Glomerular visceral epithelial cell (primary cell): ENCODE measurements around the gene ZNF423.

Source experiments
- DNase-seq: peaks from one replicate; pipeline ENCODE4 v3.0.0-alpha.2; 2016; ENCODE audit errors: extremely low spot score

ZNF423 gene

DNA sequence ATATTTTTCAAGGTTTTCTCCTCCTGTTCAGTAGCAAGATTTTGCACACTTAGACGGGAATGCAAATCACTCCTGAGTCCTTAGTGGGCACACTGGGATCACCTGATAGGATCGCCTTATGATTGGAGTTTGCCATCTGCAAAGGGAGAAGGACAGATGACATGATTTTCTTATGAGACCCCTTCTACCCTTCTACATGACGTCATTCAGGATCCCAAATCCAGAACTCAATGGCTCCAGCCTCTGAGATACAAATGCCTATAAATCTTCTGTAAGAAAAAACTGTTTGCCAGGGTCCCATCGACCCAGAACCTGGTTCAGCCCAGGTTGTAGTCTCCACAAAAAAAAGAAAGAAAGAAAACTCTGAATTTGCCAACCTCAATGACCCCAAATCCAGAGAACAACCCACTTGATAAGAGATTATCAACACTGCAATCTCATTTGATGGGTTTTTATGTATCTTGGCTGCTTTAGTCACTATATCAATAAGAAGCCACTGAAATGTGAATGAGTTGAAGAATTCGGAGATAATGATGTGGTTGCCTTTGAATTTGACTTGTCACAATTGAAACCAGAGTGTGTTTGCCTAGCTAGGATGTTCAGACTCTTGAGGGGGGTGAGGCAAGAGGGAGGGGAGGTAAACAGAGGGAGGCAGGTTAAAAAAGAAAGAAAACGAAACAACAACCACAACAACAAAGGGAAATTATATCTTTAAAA is 6.7 kb downstream of the ZNF423 start:
- no peak for DNase-seq

DNA sequence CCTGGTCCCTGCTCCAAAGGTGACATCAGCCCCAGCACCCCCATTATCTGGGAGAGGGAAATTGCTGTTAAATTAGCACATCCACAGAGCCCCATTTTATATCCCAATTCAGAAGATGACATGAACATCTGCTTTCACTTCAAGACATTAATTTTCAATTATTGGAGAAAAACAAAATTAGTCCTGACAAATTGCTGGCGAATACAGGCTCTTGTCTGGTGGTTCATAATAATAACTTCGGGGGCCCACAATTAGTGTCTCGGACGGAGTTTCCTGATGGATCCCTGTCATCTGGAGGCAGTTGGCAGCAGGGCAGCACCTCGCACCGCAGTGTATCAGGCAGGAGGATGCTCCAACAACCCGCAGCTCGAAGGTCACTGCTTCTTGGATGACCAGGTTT is 7.4 kb downstream of the ZNF423 start:
- DNase-seq = no peak

DNA sequence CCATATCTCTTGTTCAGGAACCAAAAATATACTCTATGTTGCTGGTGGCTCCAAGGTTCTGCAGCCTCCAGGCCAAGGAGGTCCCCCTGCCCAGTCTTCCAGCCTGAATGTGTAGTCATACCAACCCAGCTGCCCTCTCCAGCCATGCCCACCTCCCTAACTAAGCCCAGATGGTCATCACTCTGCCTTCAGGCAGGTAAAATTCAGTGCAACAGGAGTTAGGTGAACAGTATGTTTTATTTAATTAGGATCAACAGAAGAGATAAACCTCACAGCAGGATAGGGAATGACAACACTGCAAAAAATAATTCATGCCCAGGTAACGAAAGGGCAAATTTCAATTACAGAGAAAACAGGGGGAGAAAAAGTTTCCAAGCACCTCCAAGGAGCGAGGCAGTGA is 9.1 kb downstream of the ZNF423 start:
- DNase-seq = no peak

DNA sequence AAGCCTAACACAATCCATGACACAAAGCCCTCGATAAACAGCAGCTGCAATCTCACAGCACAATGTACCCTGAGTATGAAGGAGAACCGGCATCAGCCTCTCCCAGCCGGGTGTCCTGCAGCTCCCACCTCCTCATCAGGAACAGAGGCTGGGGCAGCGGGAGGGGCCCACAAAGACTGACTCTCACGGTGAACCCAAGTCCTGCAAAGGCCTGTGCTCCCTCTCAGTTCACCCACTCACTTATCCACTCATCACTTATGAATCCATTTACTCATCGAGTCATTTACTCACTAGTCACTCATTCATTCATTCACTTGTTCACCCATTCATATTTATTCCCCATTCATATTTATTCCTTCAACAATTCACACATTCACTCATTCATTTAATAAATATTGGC is 11.6 kb downstream of the ZNF423 start:
- no peak for DNase-seq

DNA sequence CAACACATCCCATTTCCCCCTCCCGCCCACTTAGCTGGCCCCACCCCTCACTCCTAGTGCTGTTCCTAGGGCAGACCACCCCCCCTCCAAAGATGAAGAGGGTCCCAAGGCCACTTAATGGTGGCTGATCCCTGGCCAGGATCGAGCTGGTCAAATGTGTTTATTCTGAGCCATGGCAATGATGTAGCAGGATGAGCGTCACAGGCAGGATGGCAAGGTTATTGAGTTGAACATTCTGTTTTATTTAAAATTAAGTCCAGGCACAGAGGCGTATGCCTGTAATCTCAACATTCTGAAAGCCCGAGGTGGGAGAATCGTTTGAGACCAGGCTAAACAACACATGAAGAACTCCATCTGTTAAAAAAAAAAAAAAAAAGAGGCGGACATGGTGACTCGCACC is 12.2 kb downstream of the ZNF423 start:
- DNase-seq = no peak

DNA sequence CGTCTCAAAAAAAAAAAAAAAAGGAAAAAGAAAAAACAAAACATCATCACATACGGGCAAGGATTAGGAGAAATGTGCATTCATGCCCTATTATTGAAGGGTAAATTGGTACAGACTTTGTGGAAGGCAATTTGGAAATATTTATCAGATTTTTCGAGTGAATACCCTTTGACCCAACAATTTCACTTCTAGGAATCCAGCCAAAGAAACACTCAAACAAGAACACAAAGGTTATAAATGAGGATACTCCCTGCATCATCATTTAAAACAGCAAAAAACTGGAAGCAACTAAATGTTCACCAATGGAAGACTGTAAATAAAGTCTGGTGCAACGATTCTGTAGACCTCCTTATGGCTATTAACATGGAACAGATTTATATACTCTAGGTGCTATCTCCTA is 12.9 kb downstream of the ZNF423 start:
- DNase-seq = no peak

DNA sequence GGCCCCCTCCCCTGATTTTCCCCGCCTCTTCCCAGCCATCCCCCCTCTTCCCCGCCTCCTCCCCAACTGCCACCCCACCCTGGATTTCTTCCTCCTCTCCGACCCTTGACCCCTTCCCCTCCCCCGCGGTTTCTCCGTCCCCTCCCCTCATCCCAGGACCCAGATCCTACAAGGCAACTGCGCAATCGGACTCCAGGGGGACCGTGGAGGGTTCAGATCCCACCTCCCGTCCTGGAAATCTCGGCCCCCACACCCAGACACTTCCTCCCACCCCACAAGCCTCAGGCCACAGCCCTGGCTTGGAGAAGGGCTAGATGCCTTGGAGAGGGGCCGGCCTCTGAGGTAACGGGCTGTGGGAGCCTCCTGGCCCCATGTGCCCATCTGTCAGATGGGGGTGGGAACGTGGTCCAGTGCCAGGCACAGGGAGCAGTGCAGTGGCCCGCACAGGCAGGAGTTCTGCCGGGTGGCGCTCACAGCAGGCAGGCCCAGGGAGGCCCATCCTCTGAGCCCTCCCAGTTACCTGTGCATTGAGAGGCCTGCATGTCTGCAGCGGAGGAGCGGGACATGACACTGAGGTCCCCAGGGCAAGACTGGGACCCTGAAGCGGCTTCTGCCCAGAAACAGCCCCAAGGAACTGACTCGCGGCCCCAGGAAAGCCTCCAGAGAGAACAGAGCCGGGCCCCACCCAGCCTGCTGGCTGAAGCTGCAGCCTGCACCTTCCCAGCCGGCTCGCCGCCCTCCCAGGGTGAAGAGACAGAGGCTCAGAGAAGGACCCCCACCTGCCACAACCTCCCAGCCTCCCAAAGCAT is 16.7 kb downstream of the ZNF423 start:
- DNase-seq = no peak

DNA sequence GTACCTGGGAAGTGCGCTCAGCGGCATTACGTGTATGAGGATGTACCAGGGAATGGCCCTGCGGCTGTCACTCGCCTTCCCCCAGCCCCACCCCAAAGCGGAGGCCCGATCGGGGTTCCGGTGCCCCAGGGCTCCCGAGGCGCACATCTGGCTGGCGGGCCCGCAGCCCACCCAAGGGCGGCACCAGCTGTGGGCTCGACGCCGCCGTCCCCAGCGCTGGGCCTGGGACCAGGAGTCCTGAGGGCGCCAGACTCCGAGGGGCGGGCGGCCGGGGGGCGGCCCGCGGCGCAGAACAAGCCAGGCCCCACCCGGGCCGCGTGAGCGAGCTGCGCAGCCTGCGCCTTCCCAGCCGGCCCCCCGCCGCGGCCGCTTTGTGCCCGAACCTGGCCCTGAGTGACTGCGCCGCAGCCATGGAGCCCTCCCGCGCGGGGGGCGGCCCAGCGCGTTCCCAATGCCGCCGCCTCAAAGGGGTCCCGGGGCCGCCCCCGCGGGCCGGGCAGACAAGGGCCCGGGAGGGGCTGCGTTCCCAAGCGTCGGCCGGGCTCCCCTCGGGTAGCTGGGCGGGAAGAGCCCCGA is 17.4 kb downstream of the ZNF423 start:
- DNase-seq = no peak

DNA sequence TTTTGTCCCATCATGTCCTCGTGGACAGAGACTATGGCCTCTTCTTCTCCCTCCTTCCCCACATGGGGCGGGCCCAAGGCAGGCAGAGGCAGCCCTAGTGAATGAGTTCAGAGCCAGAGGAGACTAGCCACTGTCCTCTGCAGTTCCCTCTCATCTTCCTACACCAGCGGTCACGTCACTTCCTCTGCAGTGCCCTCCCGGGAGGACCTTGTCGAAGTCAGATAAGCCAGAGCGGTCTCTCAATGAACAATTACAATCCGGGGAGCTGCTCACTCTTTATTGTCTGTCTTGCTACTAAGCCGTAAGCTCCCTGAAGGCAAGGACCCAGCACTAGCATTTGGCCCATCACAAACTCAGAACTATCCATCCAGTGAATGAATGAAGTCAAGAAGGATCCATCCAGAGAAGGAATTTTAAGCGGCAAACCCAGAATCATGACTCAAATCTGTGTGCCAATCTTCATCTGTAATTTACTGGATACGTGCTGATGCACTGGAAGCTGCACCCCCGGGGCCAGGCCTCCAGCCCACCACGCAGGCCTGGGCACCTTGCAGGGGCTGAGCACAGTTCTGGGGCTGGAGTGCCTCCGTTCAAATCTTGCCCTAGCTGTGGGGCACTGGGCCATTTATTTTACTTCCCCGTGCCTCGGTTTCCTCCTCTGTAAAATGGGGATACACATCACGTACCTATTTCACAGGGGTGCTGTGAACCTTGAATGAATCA is 18.1 kb downstream of the ZNF423 start:
- DNase-seq = no peak

DNA sequence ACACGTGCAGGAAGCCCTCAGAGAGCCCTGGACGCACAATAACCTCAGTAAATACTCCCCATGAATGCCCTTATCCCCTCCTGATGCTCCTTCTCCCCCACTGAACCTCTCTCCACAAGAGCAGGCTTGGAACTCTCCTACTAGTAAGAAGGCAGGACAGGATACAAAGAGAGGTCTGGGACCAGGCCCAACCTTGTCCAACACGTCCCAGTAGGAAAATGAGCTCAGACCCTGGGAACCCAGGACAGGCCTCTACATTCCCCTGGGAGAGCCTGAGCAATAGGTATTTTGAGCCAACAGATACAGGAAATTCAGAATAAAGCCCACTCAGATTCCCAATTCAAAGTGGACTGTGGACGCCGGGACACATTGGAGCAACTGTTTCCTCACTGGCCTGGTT is 19.2 kb downstream of the ZNF423 start:
- DNase-seq = no peak

DNA sequence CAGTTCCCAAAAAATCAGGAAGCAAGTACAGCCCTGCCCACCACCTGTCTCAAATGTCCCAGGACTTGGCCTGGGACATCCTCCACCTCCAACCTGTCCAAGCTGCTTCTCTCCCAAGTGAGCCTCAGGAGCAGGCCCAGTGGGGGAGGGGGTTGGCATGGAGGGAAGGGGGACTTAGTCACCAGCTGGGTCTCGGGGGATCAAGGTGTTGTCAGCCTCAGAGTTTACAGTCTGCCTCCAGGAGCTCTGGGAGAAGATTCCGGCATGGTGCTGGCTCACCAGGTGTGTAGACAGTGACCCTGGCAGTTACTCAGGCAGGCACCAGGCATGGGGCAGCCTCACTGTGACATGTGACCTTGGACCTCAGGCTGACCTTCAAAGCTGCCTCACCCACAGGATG is 19.7 kb downstream of the ZNF423 start:
- no peak for DNase-seq

DNA sequence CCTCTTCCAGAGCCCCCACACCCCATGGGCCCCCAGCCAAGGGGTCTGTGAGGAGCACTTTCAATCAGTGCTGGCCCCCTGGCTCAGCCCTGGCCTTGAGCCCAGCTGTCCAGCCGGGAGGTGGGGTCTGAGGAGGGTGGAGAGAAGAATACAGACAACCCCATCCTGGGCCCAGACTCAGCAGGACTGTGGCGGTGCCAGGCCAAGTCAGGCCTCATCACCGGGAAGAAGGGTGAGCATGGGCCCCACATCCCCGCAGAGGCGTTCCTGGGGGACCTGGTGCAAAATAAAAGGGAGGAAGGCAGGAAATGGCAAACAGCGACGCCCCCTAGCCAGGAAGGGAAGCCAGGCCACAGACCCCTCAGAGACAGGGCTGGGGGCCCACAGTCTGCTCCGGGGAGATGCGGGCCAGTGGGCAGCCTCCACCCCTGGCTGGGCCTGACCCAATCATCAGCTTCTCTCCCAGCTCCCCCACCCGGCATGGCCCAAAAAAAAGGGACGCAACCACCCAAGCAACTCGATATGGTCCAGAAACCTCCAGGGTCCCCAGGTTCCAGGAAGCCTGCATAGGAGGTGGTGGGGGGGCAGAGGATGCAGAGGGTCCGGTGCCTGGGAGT is 20.6 kb downstream of the ZNF423 start:
- no peak for DNase-seq

DNA sequence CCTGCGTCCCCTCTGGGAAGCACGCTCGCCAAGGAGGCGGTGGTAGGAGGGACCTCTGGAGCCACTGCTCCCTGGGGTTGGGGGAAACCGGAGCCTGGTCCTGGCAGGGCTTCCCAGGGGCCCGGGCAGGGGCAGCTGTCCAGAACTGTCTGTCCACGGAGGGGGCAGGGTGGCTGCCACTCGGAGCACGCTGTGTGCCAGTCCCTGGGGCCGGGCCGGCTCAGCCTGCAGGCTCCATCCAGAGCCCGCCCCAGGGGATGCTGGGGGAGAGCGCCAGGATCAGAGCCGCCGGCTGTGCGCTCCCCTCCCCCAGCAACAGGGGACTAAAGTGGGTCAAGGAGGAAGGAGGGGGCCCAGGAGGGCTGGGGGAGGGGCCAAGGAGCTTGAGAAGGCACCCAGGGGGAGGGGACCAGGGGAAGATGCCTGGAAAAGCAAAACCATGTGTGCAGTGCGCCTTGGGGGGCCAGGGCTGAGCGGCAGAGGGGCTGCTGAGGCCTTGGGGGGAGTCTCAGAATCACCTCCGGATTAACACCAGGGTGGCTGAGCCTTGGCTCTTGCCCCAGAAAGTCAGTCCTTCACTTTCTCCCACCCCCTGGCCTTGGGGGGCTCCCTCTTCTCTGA is 21.3 kb downstream of the ZNF423 start:
- no peak for DNase-seq

DNA sequence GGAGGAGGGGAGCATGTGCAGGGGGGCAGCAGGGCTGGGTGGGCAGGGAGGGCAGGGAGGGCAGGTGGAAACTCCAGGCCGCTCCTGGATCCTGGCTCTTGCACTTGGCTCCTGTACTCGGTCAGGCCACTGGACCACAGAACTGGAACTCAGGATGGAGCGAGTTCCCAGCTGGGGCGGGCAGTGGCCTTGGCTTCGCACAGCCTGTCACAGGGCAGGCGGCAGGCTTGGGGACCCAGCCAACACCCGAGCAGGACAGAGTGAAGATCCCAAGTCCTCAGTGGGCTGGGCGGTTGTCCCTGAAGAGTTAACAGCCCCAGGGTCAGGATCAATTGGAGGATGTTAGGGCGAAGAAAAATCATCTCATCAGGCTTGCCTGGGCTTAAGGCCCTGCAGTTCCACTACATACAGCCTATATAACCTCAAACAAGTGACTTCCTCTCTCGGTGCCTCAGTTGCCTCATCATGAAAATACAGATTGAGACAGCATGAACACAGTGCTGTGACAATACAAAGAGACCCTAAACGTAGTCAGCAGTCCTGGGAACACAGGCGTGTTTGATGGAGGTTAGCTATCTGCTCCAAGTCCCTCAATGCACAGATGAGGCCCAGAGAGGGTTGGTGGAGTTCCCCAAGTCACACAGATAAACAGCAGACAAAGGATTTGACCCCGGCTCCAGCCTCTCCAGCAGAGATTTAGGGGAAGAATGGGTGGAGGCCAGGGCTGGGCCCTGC is 21.9 kb downstream of the ZNF423 start:
- DNase-seq = no peak

DNA sequence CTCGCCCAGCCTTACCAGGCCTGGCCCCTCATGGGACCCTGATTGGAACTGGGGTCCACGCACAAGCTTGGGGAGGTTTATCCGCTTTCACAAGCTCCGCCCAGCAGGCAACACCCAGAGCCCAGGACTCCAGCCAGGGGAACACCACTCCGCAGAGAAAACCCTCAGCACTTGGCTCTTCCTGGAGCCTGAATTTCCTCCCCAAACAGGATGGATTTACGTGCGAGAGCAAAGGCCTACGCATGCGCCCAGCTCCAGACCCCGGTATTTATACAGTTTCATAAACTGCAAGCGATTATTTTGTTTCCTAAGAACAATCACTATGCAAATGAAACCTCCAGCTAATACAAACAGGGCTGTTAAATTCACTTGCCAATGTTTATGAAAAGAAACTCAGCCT is 22.8 kb downstream of the ZNF423 start:
- no peak for DNase-seq

DNA sequence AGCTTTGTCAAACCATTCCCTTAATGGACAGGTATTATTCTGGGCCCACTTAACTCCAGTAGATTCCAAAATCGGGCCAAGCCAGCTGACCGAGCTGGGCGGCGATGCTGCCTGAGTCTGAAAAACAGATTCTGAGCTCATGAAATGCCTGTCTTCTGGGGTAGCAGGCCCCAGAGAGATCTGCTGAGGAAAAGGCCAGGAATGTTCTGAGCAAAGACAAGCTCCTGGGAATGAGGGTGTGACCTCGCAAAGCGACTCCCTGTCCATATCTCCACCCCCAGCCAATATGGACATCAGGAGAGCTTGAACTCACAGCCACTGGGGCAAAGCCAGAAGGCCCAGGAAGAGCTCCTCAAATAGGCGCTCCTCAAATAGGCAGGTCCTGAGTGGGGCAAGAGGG is 23.7 kb downstream of the ZNF423 start:
- DNase-seq = no peak

DNA sequence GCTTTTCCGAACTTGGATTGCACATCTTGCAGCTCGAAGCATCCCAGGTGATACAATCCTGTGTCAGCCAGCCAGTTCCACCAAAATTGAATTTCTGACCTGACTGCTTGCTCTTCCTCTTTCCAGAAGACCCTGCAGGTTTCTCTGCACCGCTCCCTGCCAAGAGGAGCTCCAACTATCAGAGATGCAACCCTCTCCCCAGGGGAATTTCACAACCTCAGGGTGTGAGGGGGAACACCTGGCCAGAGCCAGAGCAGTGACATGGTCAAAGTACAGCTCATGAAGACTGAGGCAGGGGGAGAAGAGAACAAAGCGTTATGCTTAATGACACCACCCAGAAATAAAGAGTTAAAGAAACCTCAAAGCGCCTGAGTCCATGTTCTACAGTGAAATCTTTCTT is 25.0 kb downstream of the ZNF423 start:
- DNase-seq = no peak

DNA sequence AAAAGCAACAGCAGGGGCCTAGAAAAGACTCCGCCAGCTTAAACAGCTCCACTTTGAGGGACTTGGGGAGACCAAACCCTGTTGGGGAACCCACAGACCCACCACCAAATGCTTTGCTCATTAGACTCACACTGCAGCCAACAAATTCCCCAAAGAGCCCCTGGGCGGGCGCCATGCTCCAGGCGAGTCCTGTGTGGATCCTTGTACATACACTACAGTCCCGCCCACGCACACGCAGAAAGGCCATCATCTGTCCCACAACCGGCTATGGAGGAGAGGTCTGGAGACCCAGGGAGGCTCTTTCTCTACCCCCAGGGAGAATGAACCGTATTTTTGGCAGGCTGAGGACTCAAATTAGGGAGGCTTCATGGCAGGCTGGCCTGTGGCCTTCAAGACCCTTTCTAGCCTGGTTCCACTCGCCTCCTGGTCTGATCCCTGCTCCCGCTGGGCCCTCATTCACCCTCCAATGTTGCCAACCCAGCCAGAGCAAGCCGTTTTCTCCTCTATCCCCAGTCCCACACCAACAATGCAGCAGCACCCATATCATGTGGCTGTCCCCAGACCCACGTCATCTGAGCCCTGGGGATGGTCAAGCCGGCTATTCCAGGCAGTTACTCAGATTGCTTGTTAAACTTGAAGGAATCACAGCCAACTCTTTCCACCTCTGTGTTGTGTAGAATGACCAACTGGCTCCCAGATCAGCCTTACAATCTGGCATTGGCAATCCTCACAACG is 27.2 kb downstream of the ZNF423 start:
- no peak for DNase-seq

DNA sequence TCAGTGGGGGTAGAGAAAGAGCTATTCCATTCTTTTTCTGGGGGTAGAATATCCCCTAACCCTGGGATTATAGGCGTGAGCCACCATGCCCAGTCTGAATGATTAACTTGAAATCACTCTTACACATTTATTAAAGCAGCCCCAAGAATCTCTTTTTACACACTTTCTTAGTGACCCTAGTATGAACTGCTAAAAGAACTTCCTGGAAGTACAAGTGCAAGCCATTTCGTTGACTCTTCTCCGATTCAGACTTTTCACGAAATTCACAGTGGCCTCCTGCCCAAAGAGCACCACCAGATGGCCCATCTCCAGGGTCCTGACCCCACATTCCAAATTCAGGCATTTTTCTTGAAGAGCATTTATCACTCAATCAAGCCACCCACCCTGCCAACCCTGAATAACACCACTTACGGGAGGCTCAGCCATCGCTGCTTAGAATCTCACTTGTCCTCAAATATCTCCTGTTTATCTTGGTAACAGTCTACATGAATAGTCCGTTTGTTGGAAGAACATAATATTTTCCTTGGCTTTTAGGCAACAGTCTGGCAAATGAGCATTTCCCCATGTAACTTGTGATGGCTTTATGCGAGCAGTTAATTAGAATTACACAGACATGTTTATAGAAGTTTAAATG is 28.0 kb downstream of the ZNF423 start:
- DNase-seq = no peak

DNA sequence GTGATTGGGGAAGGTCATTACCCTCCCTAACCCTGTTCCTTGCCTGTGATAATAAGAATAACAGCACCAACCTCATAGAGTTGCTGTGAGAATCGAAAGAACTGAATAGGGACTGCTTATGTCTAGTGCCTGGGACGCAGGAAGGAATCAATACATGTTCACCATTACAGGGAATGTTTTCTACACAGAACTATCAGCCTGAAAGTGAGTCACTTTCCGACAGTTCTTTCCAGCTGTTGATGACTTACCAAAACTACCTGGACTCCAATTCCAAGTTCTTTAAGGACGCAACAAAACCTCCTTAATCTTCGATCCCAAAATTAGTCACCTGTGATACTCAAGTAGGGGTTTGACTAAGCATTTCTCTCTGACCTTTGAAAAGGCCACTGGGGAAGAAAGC is 29.4 kb downstream of the ZNF423 start:
- no peak for DNase-seq
